GOT3 (cell line): ENCODE data around the gene SKA2.
"Not testable (repeated sequence)": the region's sequence is repeated elsewhere in the genome, so short reads cannot be mapped to it uniquely, and the experiment has no call there.

Experiments
- DNase-seq: peaks from one replicate; lab custom pipeline; 2025; ENCODE audit warnings: mixed read lengths; lab: John Stamatoyannopoulos, UW

SKA2 gene

GRCh38 chr17:59097876-59098275 lies 57.1 kb downstream of the SKA2 start:
- no peak for DNase-seq

- DNase-seq: no peak
Measured at GRCh38 chr17:59094861-59095530, 60.0 kb downstream of the SKA2 start.

- DNase-seq: peak; percentile 17
Measured at GRCh38 chr17:59093702-59094231, 61.2 kb downstream of the SKA2 start.

- no peak for DNase-seq
Measured at GRCh38 chr17:59093145-59093701, 61.8 kb downstream of the SKA2 start.

- not testable (repeated sequence) for DNase-seq
Measured at GRCh38 chr17:59090593-59090992, 64.4 kb downstream of the SKA2 start.

- no peak for DNase-seq
Measured at GRCh38 chr17:59084154-59084553, 70.8 kb downstream of the SKA2 start.

GRCh38 chr17:59074494-59074893 lies 80.5 kb downstream of the SKA2 start:
- DNase-seq: no peak

GRCh38 chr17:59073972-59074371 lies 81.0 kb downstream of the SKA2 start:
- DNase-seq: no peak

- no peak for DNase-seq
Measured at GRCh38 chr17:59069856-59070255, 85.1 kb downstream of the SKA2 start.

- no peak for DNase-seq
Measured at GRCh38 chr17:59067756-59068155, 87.2 kb downstream of the SKA2 start.

GRCh38 chr17:59067340-59067739 lies 87.6 kb downstream of the SKA2 start:
- no peak for DNase-seq

GRCh38 chr17:59062509-59062908 lies 92.5 kb downstream of the SKA2 start:
- DNase-seq: no peak
